Activated CD8-positive, alpha-beta memory T cell treated with anti-CD3 and anti-CD28 coated beads, Interleukin-2, amount 10 ng/mL, durations not matched to agents 7 days and 5 days (primary cell): ENCODE results near the gene OR4K17. TPM values are rescaled to one million over a fixed set of nuclear protein-coding genes. Genes with fewer than 3 reads are reported as not detected.

ENCODE experiments used
- total RNA-seq, 2 experiments: library from RNA; stranded (reverse); gene quantifications; one replicate each; pipeline ENCODE4 v1.2.3, GENCODE V29; 2021

Gene OR4K17
- total RNA-seq, 2 experiments from 2014 or later = not detected

Other genes with a start within 250 kb of the OR4K17 start
- gene OR4K2, start 235.6 kb upstream of the OR4K17 start, total RNA-seq = not detected
- not detected for gene OR4K5, start 190.1 kb upstream of the OR4K17 start, total RNA-seq
- gene OR4K1, start 179.8 kb upstream of the OR4K17 start, total RNA-seq = not detected
- gene OR4K15, start 135.1 kb upstream of the OR4K17 start, total RNA-seq = not detected
- not detected for gene OR4Q2, start 108.6 kb upstream of the OR4K17 start, total RNA-seq
- gene OR4K14, start 91.4 kb upstream of the OR4K17 start, total RNA-seq = not detected
- gene OR4K13, start 74.7 kb upstream of the OR4K17 start, total RNA-seq = not detected
- gene OR4L1, start 50.7 kb upstream of the OR4K17 start, total RNA-seq = not detected
- gene OR4N5, start 28.1 kb downstream of the OR4K17 start, total RNA-seq = not detected
- gene OR11G2, start 80.2 kb downstream of the OR4K17 start, total RNA-seq = not detected
- gene OR11H6, start 113.0 kb downstream of the OR4K17 start, total RNA-seq = not detected
- gene OR11H7, start 118.2 kb downstream of the OR4K17 start, total RNA-seq = not detected
- not detected for gene OR11H4, start 128.5 kb downstream of the OR4K17 start, total RNA-seq
- 10 to 100 TPM; 22.4 to 24.4 TPM for gene TTC5, start 195.2 kb downstream of the OR4K17 start, total RNA-seq
- gene CCNB1IP1, start 222.5 kb downstream of the OR4K17 start, total RNA-seq = 10 to 100 TPM; 39.0 to 39.5 TPM
- 10 to 100 TPM; 32.6 to 38.4 TPM for gene PARP2, start 232.9 kb downstream of the OR4K17 start, total RNA-seq